WTC11 (cell line): ENCODE results near the gene COX4I1. TPM values are rescaled to one million over a fixed set of nuclear protein-coding genes. Genes with fewer than 3 reads are reported as not detected.

ENCODE experiments used
- ATAC-seq: fragments of 200-7000 bp; cut with Tn5 transposase; 2 replicates; pipeline ENCODE4 v1.10.0; 2021; ENCODE audit warnings: mild to moderate bottlenecking, moderate library complexity
- CTCF ChIA-PET: fragments of 300-600 bp; sonication (Branson Sonifier 250); formaldehyde crosslinking; loops from one replicate; lab custom pipeline; 2021; ENCODE audit warnings: antibody characterized with exemption; lab: Charles Lee
- POLR2A ChIA-PET: fragments of 350-600 bp; sonication (Branson Sonifier 250); formaldehyde crosslinking; loops from one replicate; lab custom pipeline; 2021; ENCODE audit warnings: antibody characterized with exemption; lab: Charles Lee
- DNase-seq: peaks from one replicate; pipeline ENCODE4 v3.0.0; 2021; ENCODE audit warnings: low spot score
- H3K27ac Mint-ChIP-seq: 2 replicates; pipeline ENCODE4 v1.8.0; 2021; ENCODE audit warnings: mixed read lengths
- H3K27me3 Mint-ChIP-seq: 2 replicates; pipeline ENCODE4 v1.8.0; 2021; ENCODE audit warnings: low read depth, mild to moderate bottlenecking, moderate library complexity, mixed read lengths
- H3K36me3 Mint-ChIP-seq: 2 replicates; pipeline ENCODE4 v1.8.0; 2021; ENCODE audit warnings: mixed read lengths
- H3K4me1 Mint-ChIP-seq: 2 replicates; pipeline ENCODE4 v1.8.0; 2022; ENCODE audit warnings: mixed read lengths
- H3K4me3 Mint-ChIP-seq: 2 replicates; pipeline ENCODE4 v1.8.0; 2021; ENCODE audit warnings: mild to moderate bottlenecking, moderate library complexity, mixed read lengths
- H3K9me3 Mint-ChIP-seq: 2 replicates; pipeline ENCODE4 v1.8.0; 2021; ENCODE audit warnings: mixed read lengths
- FOXP4 ChIP-seq: sonication (generic); formaldehyde crosslinking; IDR thresholded peaks from 2 replicates; pipeline ENCODE4 v1.8.0; 2022; ENCODE audit warnings: mild to moderate bottlenecking, missing genetic modification reagents
- GTF2I ChIP-seq: fragments of 250-450 bp; sonication (Bioruptor Pico); conservative IDR thresholded peaks from 2 replicates; pipeline ENCODE4 v1.4.0; 2021; ENCODE audit warnings: mild to moderate bottlenecking
- JUN ChIP-seq: sonication (generic); formaldehyde crosslinking; IDR thresholded peaks from 2 replicates; pipeline ENCODE4 v1.8.0; 2023; ENCODE audit warnings: mild to moderate bottlenecking, missing genetic modification reagents
- MAX ChIP-seq: sonication (generic); formaldehyde crosslinking; IDR thresholded peaks from 2 replicates; pipeline ENCODE4 v1.8.0; 2022; ENCODE audit warnings: mild to moderate bottlenecking, missing genetic modification reagents
- MLX ChIP-seq: sonication (generic); formaldehyde crosslinking; IDR thresholded peaks from 2 replicates; pipeline ENCODE4 v1.8.1; 2023; ENCODE audit warnings: mild to moderate bottlenecking, missing genetic modification reagents, moderate library complexity
- NFATC4 ChIP-seq: fragments of 250-450 bp; sonication (Bioruptor Pico); IDR thresholded peaks from 2 replicates; pipeline ENCODE4 v1.9.0; 2021; ENCODE audit warnings: mild to moderate bottlenecking
- NR2C2 ChIP-seq: sonication (generic); formaldehyde crosslinking; IDR thresholded peaks from 2 replicates; pipeline ENCODE4 v1.8.0; 2022; ENCODE audit warnings: mild to moderate bottlenecking, missing genetic modification reagents
- OVOL2 ChIP-seq: fragments of 250-450 bp; sonication (Bioruptor Pico); IDR thresholded peaks from 2 replicates; pipeline ENCODE4 v1.9.0; 2021; ENCODE audit warnings: mild to moderate bottlenecking, borderline replicate concordance
- RELA ChIP-seq: sonication (generic); formaldehyde crosslinking; IDR thresholded peaks from 2 replicates; pipeline ENCODE4 v1.8.1; 2022; ENCODE audit warnings: missing genetic modification reagents, mild to moderate bottlenecking, borderline replicate concordance
- SOX15 ChIP-seq: fragments of 250-450 bp; sonication (Bioruptor Pico); IDR thresholded peaks from 2 replicates; pipeline ENCODE4 v1.9.0; 2021; ENCODE audit warnings: mild to moderate bottlenecking
- SP1 ChIP-seq: sonication (generic); formaldehyde crosslinking; conservative IDR thresholded peaks from 2 replicates; pipeline ENCODE4 v1.8.1; 2022; ENCODE audit warnings: missing genetic modification reagents
- USF2 ChIP-seq: sonication (generic); formaldehyde crosslinking; IDR thresholded peaks from 2 replicates; pipeline ENCODE4 v1.8.1; 2023; ENCODE audit warnings: mild to moderate bottlenecking, missing genetic modification reagents, moderate library complexity
- ZNF232 ChIP-seq: sonication (generic); formaldehyde crosslinking; IDR thresholded peaks from 2 replicates; pipeline ENCODE4 v1.8.0; 2022; ENCODE audit warnings: mild to moderate bottlenecking, missing genetic modification reagents
- ZNF281 ChIP-seq: sonication (generic); formaldehyde crosslinking; IDR thresholded peaks from 2 replicates; pipeline ENCODE4 v1.8.0; 2023; ENCODE audit warnings: mild to moderate bottlenecking, missing genetic modification reagents
- total RNA-seq: library from RNA; stranded (reverse); gene quantifications from 3 replicates; pipeline ENCODE4 v1.2.3, GENCODE V29; 2021

The COX4I1 gene
- total RNA-seq, 1 experiment from 2014 or later, result 618 TPM

GRCh38 chr16:85750146-85750826 is 49.2 kb upstream of the COX4I1 start:
- DNase-seq (peak; percentile 63), ATAC-seq (peak; percentile 33)
- TF ChIP-seq SP1 (0 out of 2 replicates have a peak, but pooled peaks have one; percentile 5), MLX (CRISPR knock-in tag) (no peak), OVOL2 (CRISPR knock-in tag) (no peak), RELA (CRISPR knock-in tag) (no peak), MAX (CRISPR knock-in tag) (0 out of 2 replicates have a peak, but pooled peaks have one; percentile 38), ZNF232 (CRISPR knock-in tag) (no peak), GTF2I (no peak), NR2C2 (no peak), SOX15 (CRISPR knock-in tag) (no peak), NFATC4 (CRISPR knock-in tag) (no peak), JUN (CRISPR knock-in tag) (no peak), ZNF281 (no peak)
- H3K36me3 Mint-ChIP-seq, result no peaks in the 10 kb centered on the region
- peak overlapping the region; percentile 89 for H3K4me3 Mint-ChIP-seq
- peaks cover 26% of the 10 kb centered on the region for H3K27me3 Mint-ChIP-seq
- POLR2A ChIA-PET, result no interaction called here
- H3K4me1 Mint-ChIP-seq, result peaks cover 49% of the 10 kb centered on the region
- H3K27ac Mint-ChIP-seq, result no peak overlapping the region
- CTCF ChIA-PET, result interaction anchor here (1.0 kb wide), 1 partner anchor 334 kb away, joined by 3 read pairs; no protein-coding TSS in a partner anchor
- no peaks in the 10 kb centered on the region for H3K9me3 Mint-ChIP-seq

- Mint-ChIP-seq H3K4me3 (peak within 1 kb of the TSS; percentile 89), H3K36me3 (no peaks in the 10 kb centered on the region), H3K27ac (no peak within 1 kb of the TSS), H3K4me1 (peaks cover 45% of the 10 kb centered on the region), H3K27me3 (peaks cover 26% of the 10 kb centered on the region), H3K9me3 (no peaks in the 10 kb centered on the region)
- POLR2A ChIA-PET, result no interaction called here
- DNase-seq, result peak; percentile 35
- peak; percentile 46 for ATAC-seq
- TF ChIP-seq ZNF232 (CRISPR knock-in tag), result no peak
- 0 out of 2 replicates have a peak, but pooled peaks have one; percentile 16 for TF ChIP-seq USF2 (CRISPR knock-in tag)
- no peak for TF ChIP-seq SP1
- peak; percentile 17; the same call in 1 of the 2 replicates for TF ChIP-seq FOXP4 (CRISPR knock-in tag)
- TF ChIP-seq, all 79 proteins: peak for 2
- CTCF ChIA-PET, result interaction anchor here (1.0 kb wide), 2 partner anchors 9 to 335 kb away, joined by 3 read pairs; no protein-coding TSS in a partner anchor
Measured at GRCh38 chr16:85750827-85751697, 48.4 kb upstream of the COX4I1 start, which contains the start of gene C16orf74. Gene C16orf74, minus strand, starts transcription at chr16:85751096. Its CDS starts 15,879 bp downstream, at chr16:85735217.
